A549 (cell line): ENCODE results near the gene ISLR2. TPM values are rescaled to one million over a fixed set of nuclear protein-coding genes. Genes with fewer than 3 reads are reported as not detected.

Experiments
- ATAC-seq, 2 experiments: fragments of 200-7000 bp in 1 of 2; fragments of >200 bp in 1 of 2; cut with Nextera tagmentation in 1 of 2; cut with Tn5 transposase in 1 of 2; 3 replicates each; pipeline versions ENCODE4 v1.8.0 to v1.9.1; 2018 to 2020; ENCODE audit warnings: mild to moderate bottlenecking in 1 of 2, moderate library complexity in 1 of 2
- CTCF ChIA-PET: fragments of 300-600 bp; sonication (Branson Sonifier 250); formaldehyde crosslinking; extraction: SDS; loops from one replicate; lab custom pipeline; 2021; ENCODE audit warnings: antibody characterized with exemption, inconsistent platforms; lab: Yijun Ruan, JAX
- POLR2A ChIA-PET: fragments of 350-600 bp; formaldehyde crosslinking; extraction: SDS; loops from one replicate; lab custom pipeline; 2021; ENCODE audit warnings: antibody characterized with exemption, inconsistent platforms; lab: Yijun Ruan, JAX
- DNase-seq, 2 experiments: peaks; one replicate each; pipeline versions ENCODE4 v3.0.0 to v3.0.0-alpha.2; 2011 to 2016; ENCODE audit warnings: low read depth in 1 of 2, low spot score in 1 of 2
- FAIRE-seq: peaks from 2 replicates; lab custom pipeline; 2011; peaks lifted over from hg19 to GRCh38; lab: Jason Lieb, UNC
- H3K27ac ChIP-seq, 2 experiments: fragments of >200 bp; sonication (Bioruptor Twin); formaldehyde crosslinking; 3 replicates each; pipeline ENCODE4 v1.5.1; 2016 to 2017
- H3K4me1 ChIP-seq: fragments of >200 bp; sonication (Bioruptor Twin); formaldehyde crosslinking; 3 replicates; pipeline ENCODE4 v1.6.1; 2016
- H3K4me2 ChIP-seq: fragments of >200 bp; sonication (Bioruptor Twin); formaldehyde crosslinking; 3 replicates; pipeline ENCODE4 v1.6.1; 2016
- H3K4me3 ChIP-seq: fragments of >200 bp; sonication (Bioruptor Twin); formaldehyde crosslinking; 3 replicates; pipeline ENCODE4 v1.5.1; 2016
- H3K9me3 ChIP-seq: fragments of >200 bp; sonication (Bioruptor Twin); formaldehyde crosslinking; 3 replicates; pipeline ENCODE4 v1.6.1; 2016
- CBX2 ChIP-seq: fragments of 200-600 bp; sonication (generic); IDR thresholded peaks from 2 replicates; pipeline ENCODE4 v1.6.1; 2016; ENCODE audit warnings: low read depth, mild to moderate bottlenecking, borderline replicate concordance
- CBX8 ChIP-seq: fragments of 200-600 bp; sonication (generic); IDR thresholded peaks from 2 replicates; pipeline ENCODE4 v1.6.1; 2016
- CEBPB ChIP-seq, 2 experiments: fragments of >200 bp in 1 of 2; sonication (Bioruptor Twin) in 1 of 2; formaldehyde crosslinking in 1 of 2; IDR thresholded peaks; 2 replicates each; pipeline ENCODE4 v1.6.1; 2012 to 2016
- CHD4 ChIP-seq: fragments of 200-600 bp; sonication (generic); IDR thresholded peaks from 2 replicates; pipeline ENCODE4 v1.6.1; 2016; ENCODE audit warnings: antibody characterized with exemption, mild to moderate bottlenecking, borderline replicate concordance
- E2F6 ChIP-seq: IDR thresholded peaks from 2 replicates; pipeline ENCODE4 v1.6.1; 2012; ENCODE audit warnings: low read depth, borderline replicate concordance
- HDAC2 ChIP-seq: fragments of 200-600 bp; sonication (generic); IDR thresholded peaks from 2 replicates; pipeline ENCODE4 v1.6.1; 2016
- HES2 ChIP-seq: fragments of >200 bp; sonication (Bioruptor Twin); formaldehyde crosslinking; IDR thresholded peaks from 2 replicates; pipeline ENCODE4 v1.6.1; 2016
- HOXA7 ChIP-seq: fragments of 250-450 bp; sonication (Bioruptor Pico); IDR thresholded peaks from 2 replicates; pipeline ENCODE4 v1.5.0; 2020; ENCODE audit warnings: mild to moderate bottlenecking, moderate library complexity
- HOXB13 ChIP-seq: fragments of 250-450 bp; sonication (Bioruptor Pico); IDR thresholded peaks from 2 replicates; pipeline ENCODE4 v1.5.0; 2020; ENCODE audit warnings: low read depth, mild to moderate bottlenecking, moderate library complexity
- HOXB5 ChIP-seq: fragments of 250-450 bp; sonication (Bioruptor Pico); IDR thresholded peaks from 2 replicates; pipeline ENCODE4 v1.5.0; 2020; ENCODE audit warnings: mild to moderate bottlenecking, moderate library complexity
- KDM1A ChIP-seq: fragments of 200-600 bp; sonication (generic); IDR thresholded peaks from 2 replicates; pipeline ENCODE4 v1.6.1; 2016; ENCODE audit warnings: low read depth, mild to moderate bottlenecking
- KDM5A ChIP-seq: fragments of 200-600 bp; sonication (generic); IDR thresholded peaks from 2 replicates; pipeline ENCODE4 v1.6.1; 2016; ENCODE audit warnings: antibody characterized with exemption, mild to moderate bottlenecking
- NPAS2 ChIP-seq: fragments of 250-450 bp; sonication (Bioruptor Pico); IDR thresholded peaks from 2 replicates; pipeline ENCODE4 v1.8.0; 2022; ENCODE audit warnings: mild to moderate bottlenecking, moderate library complexity, borderline replicate concordance
- RARB ChIP-seq: fragments of 250-450 bp; sonication (Bioruptor Pico); IDR thresholded peaks from 2 replicates; pipeline ENCODE4 v1.8.0; 2021; ENCODE audit warnings: mild to moderate bottlenecking, moderate library complexity
- RCOR1 ChIP-seq: fragments of 150-350 bp; IDR thresholded peaks from 2 replicates; pipeline ENCODE4 v1.6.1; 2014; ENCODE audit warnings: antibody characterized with exemption, low read length, low read depth
- SMC3 ChIP-seq: fragments of >200 bp; sonication (Bioruptor Twin); formaldehyde crosslinking; IDR thresholded peaks from 3 replicates; pipeline ENCODE4 v1.6.1; 2018; ENCODE audit warnings: inconsistent platforms
- SREBF2 ChIP-seq: fragments of 450-650 bp; IDR thresholded peaks from 2 replicates; pipeline ENCODE4 v1.6.1; 2014; ENCODE audit warnings: mild to moderate bottlenecking, moderate library complexity
- TP53 ChIP-seq: fragments of 250-450 bp; sonication (Bioruptor Pico); IDR thresholded peaks from 2 replicates; pipeline ENCODE4 v1.5.0; 2021; ENCODE audit warnings: mild to moderate bottlenecking, moderate library complexity
- ZC3H11A ChIP-seq: fragments of 450-650 bp; IDR thresholded peaks from 2 replicates; pipeline ENCODE4 v1.6.1; 2014; ENCODE audit warnings: antibody characterized with exemption, mild to moderate bottlenecking
- ZFP36 ChIP-seq: fragments of 450-650 bp; IDR thresholded peaks from 2 replicates; pipeline ENCODE4 v1.6.1; 2014; ENCODE audit warnings: borderline replicate concordance; ENCODE audit not compliant: partially characterized antibody
- WGBS: methylation state at CpG from one replicate; pipeline ENCODE4 v1.1.6; 2017; ENCODE audit errors: missing lambda C conversion rate; 5-methylcytosine and 5-hydroxymethylcytosine counted together
- polyA plus RNA-seq, 4 experiments: library from polyadenylated mRNA; depleted of rRNA in 3 of 4; stranded (reverse); fragments of >200 nt; fragmentation: RNase III in 1 of 4; extraction: RNeasy Plus Mini Kit Qiagen cat#74134 plus additional on column Dnase treatment in 1 of 4; gene quantifications; 2 replicates in 3 of 4; 3 replicates in 1 of 4; pipeline ENCODE4 v1.2.3, GENCODE V29; 2011 to 2017

Gene ISLR2
- polyA plus RNA-seq, 2 of the 4 experiments (the other 2 are of a cell fraction) = 0.12 to 0.17 TPM

GRCh38 chr15:74170071-74170844 is 39.9 kb downstream of the ISLR2 start:
- Histone ChIP-seq H3K4me3 (no peak overlapping the region), H3K4me1 (peaks cover 16% of the 10 kb centered on the region), H3K9me3 (no peaks in the 10 kb centered on the region), H3K4me2 (no peak overlapping the region), H3K27ac (no peak overlapping the region)
- DNase-seq = no peak
- CTCF ChIA-PET = interaction anchor here (0.9 to 3.2 kb wide), 4 partner anchors 27 to 138 kb away, joined by 3 to 13 read pairs (median 4); no protein-coding TSS in a partner anchor
- no peak for ATAC-seq
- no peak for TF ChIP-seq NPAS2 (CRISPR knock-in tag)
- TF ChIP-seq HES2 = no peak
- TF ChIP-seq HDAC2 = no peak
- no peak for TF ChIP-seq RCOR1
- no peak for TF ChIP-seq SREBF2
- no peak for TF ChIP-seq TP53 (CRISPR knock-in tag)
- TF ChIP-seq E2F6 = no peak
- TF ChIP-seq HOXB5 (CRISPR knock-in tag) = no peak
- no peak for TF ChIP-seq RARB (CRISPR knock-in tag)
- TF ChIP-seq KDM1A = no peak
- no peak for TF ChIP-seq HOXB13 (CRISPR knock-in tag)
- no peak for TF ChIP-seq HOXA7 (CRISPR knock-in tag)
- no peak for TF ChIP-seq CBX8
- no peak for TF ChIP-seq CHD4
- TF ChIP-seq SMC3 = no peak
- TF ChIP-seq CBX2 = no peak
- TF ChIP-seq CEBPB (IDR thresholded peaks at IDR 0.05) = no peak
- POLR2A ChIA-PET = interaction anchor here (1.3 kb wide), 1 partner anchor 33 kb away, joined by 3 read pairs; no protein-coding TSS in a partner anchor
- no peak for FAIRE-seq
- 87% methylated on average over 15 of the region's 15 CpGs for WGBS

- POLR2A ChIA-PET = interaction anchor here (1.3 kb wide), 1 partner anchor 32 kb away, joined by 3 read pairs; no protein-coding TSS in a partner anchor
- ATAC-seq = no peak
Measured at GRCh38 chr15:74170875-74171578, 40.6 kb downstream of the ISLR2 start.

GRCh38 chr15:74171965-74172541 is 41.7 kb downstream of the ISLR2 start:
- ChIA-PET POLR2A (interaction anchor here (1.3 kb wide), 2 partner anchors 28 to 31 kb away, joined by 3 to 5 read pairs; no protein-coding TSS in a partner anchor), CTCF (interaction anchor here (0.6 to 3.2 kb wide), 6 partner anchors 10 to 150 kb away, joined by 3 to 13 read pairs (median 4); partner anchors contain the start of gene STRA6)
- no peak overlapping the region for H3K27ac ChIP-seq
- no peaks in the 10 kb centered on the region for H3K9me3 ChIP-seq
- no peak for FAIRE-seq
- TF ChIP-seq ZFP36 = peak; percentile 77
- no peak for TF ChIP-seq HOXB13 (CRISPR knock-in tag)
- WGBS = 67% methylated on average over 1 of the region's 1 CpG
- no peak for ATAC-seq
- H3K4me2 ChIP-seq = no peak overlapping the region
- DNase-seq = no peak
- H3K4me1 ChIP-seq = peaks cover 23% of the 10 kb centered on the region
- no peak overlapping the region for H3K4me3 ChIP-seq

More at GRCh38 chr15:74170875-74171578, 40.6 kb downstream of the ISLR2 start:
- no peak for DNase-seq
- TF ChIP-seq ZC3H11A (no peak), E2F6 (no peak), CEBPB (IDR thresholded peaks at IDR 0.05) (no peak), KDM5A (no peak)
- no peak for FAIRE-seq
- Histone ChIP-seq H3K4me1 (peaks cover 16% of the 10 kb centered on the region), H3K4me2 (no peak overlapping the region), H3K4me3 (no peak overlapping the region), H3K9me3 (no peaks in the 10 kb centered on the region), H3K27ac (peak overlapping the region in 1 of 2 experiments; percentile 57; a peak in 2 of 6 replicates)
- WGBS = 95% methylated on average over 3 of the region's 7 CpGs
- CTCF ChIA-PET = interaction anchor here (0.7 to 3.2 kb wide), 7 partner anchors 27 to 151 kb away, joined by 3 to 13 read pairs (median 3); partner anchors contain the start of gene STRA6
